NCI-H128 (cell line): ENCODE measurements around the gene PEX12.
"Not testable (repeated sequence)": the region's sequence is repeated elsewhere in the genome, so short reads cannot be mapped to it uniquely, and the experiment has no call there.

Source experiments
- DNase-seq: peaks from one replicate; lab custom pipeline; 2025; ENCODE audit not compliant: unreplicated experiment; lab: John Stamatoyannopoulos, UW

Gene PEX12

DNA sequence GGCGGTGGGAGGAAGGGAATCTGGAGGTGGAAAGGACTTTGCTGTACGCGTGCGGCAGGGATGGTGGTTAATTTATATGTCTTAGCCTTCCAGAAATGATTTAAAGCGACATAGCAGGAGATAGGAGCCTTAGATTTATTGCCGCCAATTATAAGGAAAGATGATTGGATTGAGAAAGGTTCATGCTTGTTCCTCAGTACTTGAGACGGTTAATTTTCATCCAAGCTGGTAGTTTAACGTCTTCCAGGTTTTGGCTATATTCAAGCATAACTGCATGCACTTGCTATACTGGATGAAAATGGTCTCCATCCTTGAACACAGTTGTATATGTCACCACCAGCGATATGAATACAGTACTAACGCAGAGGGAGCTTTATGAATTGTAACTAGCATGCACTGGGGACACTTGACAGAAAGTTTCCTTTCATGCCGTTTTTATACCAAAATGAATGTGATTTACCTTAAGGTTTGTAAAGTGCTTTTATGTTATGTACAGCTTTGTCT lies 610 bp upstream of the PEX12 start:
- DNase-seq = no peak

GRCh38 chr17:35577830-35578196 lies 558 bp downstream of the PEX12 start:
- no peak for DNase-seq

DNA sequence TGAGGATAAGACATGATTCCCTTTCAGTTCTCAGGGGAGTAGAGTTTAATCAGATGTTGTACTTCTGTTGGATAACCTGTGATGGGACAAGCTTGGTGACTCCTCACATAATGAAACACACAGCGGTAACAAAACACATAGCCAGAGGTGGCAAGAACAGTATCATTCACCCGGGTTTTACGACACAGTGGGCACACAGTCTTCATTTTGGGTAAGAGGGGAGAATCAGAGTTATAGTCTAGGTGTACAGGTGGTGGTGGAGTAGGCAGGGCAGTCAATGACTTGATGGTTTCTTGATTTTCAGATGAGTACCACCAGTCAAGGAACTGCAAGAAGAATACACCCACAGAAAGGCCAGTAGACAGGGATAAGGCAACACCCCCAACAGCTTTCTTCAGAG lies 2.6 kb downstream of the PEX12 start:
- DNase-seq = no peak

- no peak for DNase-seq
Measured at GRCh38 chr17:35569405-35569804, 9.0 kb downstream of the PEX12 start.

GRCh38 chr17:35568561-35568960 lies 9.8 kb downstream of the PEX12 start:
- DNase-seq = no peak

DNA sequence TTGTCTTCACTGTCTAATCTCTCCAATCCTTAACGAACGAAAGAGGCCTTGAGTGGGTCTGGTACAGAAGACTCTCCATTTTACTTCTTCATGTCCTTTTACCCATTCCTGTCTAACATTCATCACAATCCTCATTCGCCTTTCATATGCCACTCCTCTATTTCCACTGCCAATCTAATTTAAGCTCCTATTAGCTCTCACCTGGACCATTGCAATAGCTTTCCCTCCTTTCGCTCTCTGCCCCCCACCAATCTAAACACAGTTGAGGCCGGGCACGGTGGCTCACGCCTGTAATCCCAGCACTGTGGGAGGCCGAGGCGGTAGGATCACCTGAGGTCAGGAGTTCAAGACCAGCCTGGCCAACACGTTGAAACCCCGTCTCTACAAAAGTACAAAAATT lies 11.4 kb downstream of the PEX12 start:
- no peak for DNase-seq

- DNase-seq = not testable (repeated sequence)
Measured at GRCh38 chr17:35563181-35563580, 15.2 kb downstream of the PEX12 start.

- DNase-seq = no peak
Measured at GRCh38 chr17:35560703-35561102, 17.7 kb downstream of the PEX12 start, which contains the start of gene SLFN14. Gene SLFN14 (minus strand): TSS chr17:35560819. CDS start chr17:35558062, 2,757 bp downstream.

DNA sequence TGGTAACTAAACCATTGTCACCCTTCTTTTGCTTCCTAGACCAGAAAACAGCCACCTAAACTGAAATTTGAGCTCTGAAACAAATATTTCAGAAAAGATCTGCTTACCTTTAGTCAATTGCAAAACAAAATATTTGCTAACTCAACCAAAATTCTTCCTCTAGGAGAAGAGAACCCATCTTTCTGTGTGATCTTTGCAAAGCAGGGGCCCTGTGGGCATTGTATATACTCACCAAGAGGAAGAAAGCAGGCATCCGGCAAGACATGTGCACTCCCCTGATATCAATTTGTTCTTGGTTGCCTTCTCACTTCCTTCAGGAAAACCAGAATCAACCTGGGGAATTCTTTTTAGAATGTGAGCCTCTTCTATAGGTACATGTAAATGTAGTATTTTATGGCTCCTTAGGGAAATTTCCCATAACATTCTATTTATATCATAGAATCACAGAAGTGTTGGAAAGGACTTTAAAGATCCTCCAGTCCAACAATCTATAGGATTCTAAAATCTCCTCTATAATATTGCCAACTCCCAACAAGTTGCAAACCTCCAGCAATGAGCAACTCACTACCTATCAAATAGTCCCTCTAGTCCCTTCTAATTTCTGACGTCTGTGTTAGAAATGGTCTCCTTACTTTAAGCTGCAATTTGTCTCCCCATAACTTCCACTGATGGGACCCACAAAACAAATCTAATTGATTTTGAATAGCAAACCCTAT lies 18.7 kb downstream of the PEX12 start:
- no peak for DNase-seq

DNA sequence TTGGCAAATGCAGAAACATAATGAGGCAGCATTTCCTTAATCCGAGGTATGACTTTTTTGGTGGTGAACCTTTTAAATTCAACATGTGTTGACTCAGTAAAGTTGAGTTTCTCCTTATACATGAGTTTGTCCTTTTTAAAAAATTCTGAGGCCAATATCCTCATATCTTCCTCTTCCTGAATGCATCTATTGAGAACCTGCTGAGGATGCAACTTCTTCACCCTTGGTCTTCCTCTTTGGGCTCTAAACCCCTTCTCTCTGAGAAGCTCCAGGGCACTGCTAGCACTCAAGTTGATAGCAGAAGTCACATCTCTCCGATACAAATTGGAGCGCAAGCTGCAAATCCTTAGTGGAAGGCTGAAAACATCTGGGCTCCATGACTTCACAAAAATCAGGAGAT lies 21.0 kb downstream of the PEX12 start:
- no peak for DNase-seq

DNA sequence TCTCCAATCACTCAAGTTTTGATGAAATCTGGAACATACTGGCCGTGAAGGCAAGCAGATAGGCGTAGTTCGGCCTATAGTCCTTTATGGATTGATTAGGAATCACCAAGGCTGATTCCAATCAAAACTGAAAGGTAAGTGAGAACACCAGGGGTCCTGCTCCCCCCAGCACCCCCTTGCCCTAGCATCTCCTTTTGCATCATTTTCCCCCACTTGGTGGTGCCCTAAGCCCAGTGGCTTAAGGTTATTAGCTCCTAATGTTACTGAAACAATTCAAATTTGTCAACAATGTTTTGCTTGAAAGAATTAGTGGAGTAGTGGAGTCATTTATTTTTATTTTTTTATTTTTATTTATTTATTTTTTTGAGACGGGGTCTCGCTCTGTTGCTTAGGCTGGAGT lies 22.7 kb downstream of the PEX12 start:
- DNase-seq = no peak

DNA sequence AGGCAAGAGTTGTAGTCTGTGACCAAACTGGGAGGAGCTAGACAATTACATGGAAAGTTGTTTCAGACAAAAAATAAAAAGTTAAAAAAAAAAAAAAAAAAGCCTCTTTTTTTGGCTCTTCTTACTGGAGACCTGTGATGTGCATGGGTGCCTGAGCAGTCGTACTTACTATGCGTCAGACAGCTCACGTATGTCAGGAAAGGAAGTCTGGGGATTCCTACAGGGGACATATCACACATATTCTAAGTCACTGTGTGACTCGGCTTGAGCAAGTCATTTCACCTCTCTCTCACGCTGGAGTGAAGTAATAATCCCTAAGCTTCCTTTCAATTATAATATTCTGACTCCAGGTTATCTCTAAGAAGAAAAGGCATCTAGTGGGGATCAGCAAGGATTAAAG lies 23.7 kb downstream of the PEX12 start:
- no peak for DNase-seq

DNA sequence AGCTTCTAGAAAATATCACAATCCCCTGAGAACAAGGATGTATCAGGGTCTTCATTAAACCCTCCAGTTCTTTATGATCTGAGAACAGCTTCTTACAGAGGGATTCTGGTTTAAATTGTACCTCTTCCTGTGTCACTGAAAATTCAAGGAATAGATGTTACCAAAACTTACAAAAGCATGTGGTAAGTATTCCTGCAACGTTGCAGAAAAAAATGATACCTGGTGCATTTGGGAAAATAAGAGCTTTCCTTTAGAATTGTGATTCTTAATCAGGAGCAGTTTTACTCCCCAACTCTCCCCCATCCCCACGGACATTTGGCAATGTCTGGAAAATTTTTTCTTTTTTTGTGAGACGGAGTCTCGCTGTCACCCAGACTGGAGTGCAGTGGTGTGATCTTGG lies 25.1 kb downstream of the PEX12 start:
- DNase-seq = no peak

GRCh38 chr17:35548978-35549377 lies 29.4 kb downstream of the PEX12 start:
- DNase-seq = no peak

GRCh38 chr17:35548208-35548810 lies 30.1 kb downstream of the PEX12 start:
- no peak for DNase-seq

- no peak for DNase-seq
Measured at GRCh38 chr17:35546487-35546886, 31.9 kb downstream of the PEX12 start.

GRCh38 chr17:35545150-35545549 lies 33.2 kb downstream of the PEX12 start:
- no peak for DNase-seq

DNA sequence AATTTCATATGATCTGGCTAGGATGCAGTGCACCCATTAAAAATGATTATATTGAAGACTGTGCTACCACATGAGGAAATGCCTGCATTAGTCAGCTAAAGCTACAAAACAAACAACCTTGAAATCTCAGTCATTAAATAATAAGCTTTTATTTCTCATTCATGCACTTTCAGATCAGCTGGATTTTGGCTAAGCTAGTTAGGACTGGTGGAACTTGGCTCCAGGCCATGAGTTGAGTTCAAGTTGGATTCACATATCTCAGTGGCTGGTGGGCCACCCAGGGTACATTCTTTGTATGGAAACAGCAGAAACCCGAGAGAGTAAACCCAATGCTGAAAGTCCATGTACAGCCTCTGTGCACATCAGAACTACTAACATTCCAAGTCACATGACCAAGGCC lies 34.5 kb downstream of the PEX12 start:
- no peak for DNase-seq

GRCh38 chr17:35542990-35543389 lies 35.4 kb downstream of the PEX12 start:
- no peak for DNase-seq

GRCh38 chr17:35541434-35541833 lies 36.9 kb downstream of the PEX12 start:
- no peak for DNase-seq

DNA sequence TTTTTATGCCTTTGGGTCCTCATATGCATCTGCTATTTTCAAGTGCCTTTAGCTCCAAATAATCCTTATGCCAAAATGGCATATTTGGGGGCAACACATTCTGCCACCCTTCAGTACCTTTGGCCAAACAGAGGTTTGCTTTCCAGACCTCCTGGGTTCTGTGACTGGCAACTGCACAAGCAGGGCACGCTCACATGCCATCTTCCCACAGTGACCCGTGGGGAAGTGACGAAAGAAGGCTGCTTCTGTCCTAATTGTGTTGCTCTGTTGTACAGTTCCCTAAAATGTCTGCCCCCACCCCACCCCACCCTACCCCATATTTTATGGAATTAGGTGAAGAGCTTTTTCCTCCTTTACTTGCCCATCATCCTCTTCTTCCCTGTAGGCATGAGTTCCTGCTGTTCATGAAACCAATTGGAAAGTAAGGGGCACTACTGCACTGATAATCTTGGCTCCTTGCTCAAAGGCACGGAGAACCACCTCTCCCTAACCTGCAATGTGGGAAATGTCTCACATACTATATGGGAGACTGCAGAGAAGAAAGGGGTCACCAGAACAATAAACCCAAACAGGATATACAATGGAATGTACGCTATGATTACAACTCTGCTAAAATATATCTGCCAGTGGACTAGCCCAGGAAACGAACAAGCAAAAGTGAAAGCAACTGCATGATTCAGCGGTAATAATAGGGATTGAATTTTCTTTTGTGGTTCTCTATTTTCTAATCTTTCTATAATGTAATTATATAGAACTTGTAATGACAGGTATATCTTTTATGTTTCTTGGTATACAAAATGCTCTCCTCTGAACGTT lies 37.6 kb downstream of the PEX12 start:
- no peak for DNase-seq

DNA sequence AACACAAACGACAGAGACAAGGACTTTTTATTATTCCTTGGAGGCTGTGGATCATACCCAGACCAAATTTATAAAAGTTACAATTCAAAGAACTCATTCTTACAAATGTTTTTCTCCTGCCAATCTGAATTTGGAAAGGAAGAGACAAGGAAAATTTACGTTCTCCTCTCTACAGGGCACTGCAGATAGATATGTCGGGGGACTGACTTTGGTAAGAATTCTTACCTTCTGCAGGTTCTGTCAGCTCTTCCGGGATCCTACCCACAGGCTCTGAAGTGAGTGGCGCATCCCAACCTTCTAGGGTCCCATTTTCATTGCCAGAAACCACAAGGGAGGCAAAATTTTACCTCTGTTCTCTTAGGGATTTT lies 38.7 kb downstream of the PEX12 start:
- no peak for DNase-seq
